ENCODE results near the gene DOK3. TPM values are rescaled to one million over a fixed set of nuclear protein-coding genes. Genes with fewer than 3 reads are reported as not detected.
A peak's percentile ranks its signal among the peaks of the same experiment; 100 is the strongest.

DOK3 gene
- total RNA-seq, 4 donors from 2014 or later: 6.1 to 16.6 (median 6.6) TPM

DNA sequence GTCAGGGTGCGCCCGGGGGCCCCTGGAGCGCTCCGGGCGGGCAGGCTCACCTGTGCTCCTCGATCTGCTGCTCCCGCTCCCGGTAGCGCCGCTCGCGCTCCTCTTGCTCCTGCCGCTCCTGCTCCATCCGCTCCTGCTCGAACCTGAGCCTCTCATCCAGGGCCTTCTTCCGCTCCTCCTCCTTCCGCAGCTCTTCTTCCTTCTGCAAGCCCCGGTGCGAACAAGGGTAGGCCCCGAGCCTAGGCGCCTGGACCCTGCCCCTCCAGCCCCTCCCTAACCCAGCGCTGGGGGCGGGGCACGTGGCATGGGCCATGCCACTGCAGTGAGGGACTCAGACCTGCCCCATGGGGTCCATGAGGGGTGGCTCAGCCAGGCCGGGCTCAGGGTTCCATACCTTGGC is 42.8 kb downstream of the DOK3 start:
- WGBS, 2 donors (ENCODE audit: low coverage in 1 of 2): 93 to 100% methylated on average over 3 to 7 of the region's 25 CpGs
- no peak for TF ChIP-seq POLR2AphosphoS5 (IDR thresholded peaks at IDR 0.05)
- TF ChIP-seq, protein P1, sequence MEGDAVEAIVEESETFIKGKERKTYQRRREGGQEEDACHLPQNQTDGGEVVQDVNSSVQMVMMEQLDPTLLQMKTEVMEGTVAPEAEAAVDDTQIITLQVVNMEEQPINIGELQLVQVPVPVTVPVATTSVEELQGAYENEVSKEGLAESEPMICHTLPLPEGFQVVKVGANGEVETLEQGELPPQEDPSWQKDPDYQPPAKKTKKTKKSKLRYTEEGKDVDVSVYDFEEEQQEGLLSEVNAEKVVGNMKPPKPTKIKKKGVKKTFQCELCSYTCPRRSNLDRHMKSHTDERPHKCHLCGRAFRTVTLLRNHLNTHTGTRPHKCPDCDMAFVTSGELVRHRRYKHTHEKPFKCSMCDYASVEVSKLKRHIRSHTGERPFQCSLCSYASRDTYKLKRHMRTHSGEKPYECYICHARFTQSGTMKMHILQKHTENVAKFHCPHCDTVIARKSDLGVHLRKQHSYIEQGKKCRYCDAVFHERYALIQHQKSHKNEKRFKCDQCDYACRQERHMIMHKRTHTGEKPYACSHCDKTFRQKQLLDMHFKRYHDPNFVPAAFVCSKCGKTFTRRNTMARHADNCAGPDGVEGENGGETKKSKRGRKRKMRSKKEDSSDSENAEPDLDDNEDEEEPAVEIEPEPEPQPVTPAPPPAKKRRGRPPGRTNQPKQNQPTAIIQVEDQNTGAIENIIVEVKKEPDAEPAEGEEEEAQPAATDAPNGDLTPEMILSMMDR (IDR thresholded peaks at IDR 0.05): no peak
- TF ChIP-seq POLR2A (IDR thresholded peaks at IDR 0.05): no peak
- no peak for TF ChIP-seq EP300 (IDR thresholded peaks at IDR 0.05)
- no peak for ATAC-seq
- H3K4me3 ChIP-seq: no peak overlapping the region
- H3K4me1 ChIP-seq: peaks cover 0 to 39% (median 25%) of the 10 kb centered on the region in 3 donors
- H3K27ac ChIP-seq: no peak overlapping the region
- H3K36me3 ChIP-seq: peaks cover 0 to 56% of the 10 kb centered on the region in 2 donors
- no peaks in the 10 kb centered on the region for H3K27me3 ChIP-seq
- H3K9me3 ChIP-seq: no peaks in the 10 kb centered on the region

DNA sequence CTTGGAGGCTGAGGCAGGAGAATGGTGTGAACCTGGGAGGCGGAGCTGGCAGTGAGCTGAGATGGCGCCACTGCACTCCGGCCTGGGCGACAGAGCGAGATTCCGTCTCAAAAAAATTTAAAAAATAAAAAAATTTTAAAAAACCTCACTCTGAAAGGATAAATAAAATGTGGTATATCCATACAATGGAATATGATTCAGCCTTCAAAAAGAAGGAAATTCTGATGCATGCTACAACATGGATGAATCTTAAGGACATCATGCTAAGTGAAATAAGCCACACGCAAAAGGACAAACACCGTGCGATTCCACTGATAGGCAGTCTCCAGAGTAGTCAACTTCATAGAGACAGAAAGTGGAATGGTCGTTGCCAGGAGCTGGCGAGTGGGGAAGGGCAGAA is 44.6 kb downstream of the DOK3 start:
- WGBS, 2 donors (ENCODE audit: low coverage in 1 of 2): 77 to 90% methylated on average over 5 to 8 of the region's 11 CpGs
- H3K27me3 ChIP-seq: no peaks in the 10 kb centered on the region
- ATAC-seq: no peak
- H3K36me3 ChIP-seq: peaks cover 0 to 62% of the 10 kb centered on the region in 2 donors
- no peaks in the 10 kb centered on the region for H3K9me3 ChIP-seq
- H3K4me3 ChIP-seq: no peak overlapping the region
- H3K27ac ChIP-seq: no peak overlapping the region
- H3K4me1 ChIP-seq: peaks cover 0 to 25% (median 7%) of the 10 kb centered on the region in 3 donors
- TF ChIP-seq, protein P1 (IDR thresholded peaks at IDR 0.05): no peak
- TF ChIP-seq POLR2A (IDR thresholded peaks at IDR 0.05) (no peak), POLR2AphosphoS5 (IDR thresholded peaks at IDR 0.05) (no peak), EP300 (IDR thresholded peaks at IDR 0.05) (no peak)

DNA sequence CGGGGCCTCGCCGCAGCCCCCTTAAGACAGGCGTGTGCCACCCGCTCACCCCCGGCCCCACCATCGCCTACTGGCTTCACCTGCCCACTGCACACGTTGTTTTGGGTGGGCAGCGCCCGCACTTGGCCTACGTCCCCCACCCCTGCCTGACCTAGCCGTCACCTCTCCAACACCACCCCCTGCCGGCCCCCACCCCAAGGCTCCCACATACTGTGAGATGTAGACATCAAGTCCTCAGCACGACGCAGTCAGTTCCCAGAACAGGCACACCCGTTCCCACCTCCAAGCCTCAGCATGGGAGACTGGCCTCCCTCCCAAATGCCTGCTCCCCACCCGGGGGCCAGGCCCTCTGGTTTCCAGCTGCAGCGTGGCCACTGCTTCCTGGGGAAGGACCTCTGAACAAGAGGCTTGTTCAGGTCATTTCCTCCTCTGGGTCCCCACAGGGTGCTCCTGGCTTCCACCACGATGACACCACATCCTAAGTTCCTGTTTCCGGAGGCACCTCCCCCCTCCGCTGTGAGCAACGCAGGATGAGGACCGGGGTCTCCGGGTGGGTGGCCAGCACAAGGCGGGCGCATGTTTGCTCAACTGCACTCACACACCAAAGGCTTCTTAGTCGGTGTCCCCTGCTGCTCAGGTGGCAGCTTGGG is 47.5 kb downstream of the DOK3 start:
- 81% methylated on average over 11 of the region's 27 CpGs; no CpG with 5 or more reads in 1 of the 2 donors for WGBS, 2 donors (ENCODE audit: low coverage in 1 of 2)
- H3K27ac ChIP-seq: peak overlapping the region in 3 of 4 donors; percentile 62 to 68 (median 62)
- peaks cover 0 to 66% of the 10 kb centered on the region in 2 donors for H3K36me3 ChIP-seq
- H3K9me3 ChIP-seq: no peaks in the 10 kb centered on the region
- no peak overlapping the region for H3K4me3 ChIP-seq
- TF ChIP-seq POLR2A (IDR thresholded peaks at IDR 0.05) (no peak), EP300 (IDR thresholded peaks at IDR 0.05) (no peak), POLR2AphosphoS5 (IDR thresholded peaks at IDR 0.05) (no peak)
- TF ChIP-seq, protein P1 (IDR thresholded peaks at IDR 0.05): no peak
- peak; percentile 14 for ATAC-seq
- peaks cover 0 to 15% (median 0%) of the 10 kb centered on the region in 3 donors for H3K4me1 ChIP-seq
- no peaks in the 10 kb centered on the region for H3K27me3 ChIP-seq

DNA sequence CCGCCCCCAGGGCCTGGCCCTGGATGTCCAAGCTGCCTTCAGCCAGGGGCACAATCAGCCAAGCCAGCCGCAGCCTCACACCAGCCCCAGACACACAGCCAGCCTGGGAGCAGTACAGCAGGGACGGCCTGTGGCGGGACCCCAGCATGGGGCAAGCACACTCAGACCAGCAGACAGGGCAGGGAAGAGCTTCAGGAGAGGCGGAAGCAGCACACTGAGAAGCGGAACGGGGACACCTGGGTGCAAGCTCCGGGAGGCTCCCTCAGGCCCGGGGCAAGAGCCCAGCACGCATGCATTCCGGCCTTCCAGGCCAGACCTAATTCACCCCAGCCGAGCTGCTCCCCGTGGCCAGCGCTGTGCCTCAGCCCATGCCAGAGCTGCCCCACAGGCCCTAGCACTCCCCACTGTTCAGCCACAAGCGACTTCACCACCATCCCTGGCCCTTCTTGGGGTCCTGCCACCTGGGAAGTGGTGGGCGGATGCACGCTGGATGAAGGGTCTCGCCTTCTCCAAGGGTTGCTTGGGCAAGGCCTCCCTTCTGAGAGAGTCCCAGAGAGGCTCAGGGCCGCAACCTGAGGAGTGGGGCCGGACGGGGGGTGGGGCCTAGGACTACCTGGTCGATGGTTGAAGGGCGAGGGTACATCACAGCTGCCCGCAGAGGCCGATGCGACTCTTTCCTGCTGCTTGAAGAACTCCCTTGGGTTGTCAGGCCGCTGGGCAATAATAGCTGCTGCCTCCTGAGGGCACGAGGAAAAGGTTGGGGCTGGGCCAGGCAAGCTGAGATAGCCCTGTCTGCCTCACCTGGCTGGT is 49.6 kb downstream of the DOK3 start:
- Histone ChIP-seq H3K36me3 (peaks cover 0 to 45% of the 10 kb centered on the region in 2 donors), H3K4me3 (no peak overlapping the region), H3K27ac (peak overlapping the region in 2 of 4 donors; percentile 58 to 81), H3K27me3 (no peaks in the 10 kb centered on the region), H3K9me3 (no peaks in the 10 kb centered on the region), H3K4me1 (peaks cover 0 to 36% (median 3%) of the 10 kb centered on the region in 3 donors)
- WGBS, 2 donors (ENCODE audit: low coverage in 1 of 2): 80% methylated on average over 4 of the region's 28 CpGs; no CpG with 5 or more reads in 1 of the 2 donors
- ATAC-seq: no peak
- TF ChIP-seq POLR2A (IDR thresholded peaks at IDR 0.05): no peak
- TF ChIP-seq EP300 (IDR thresholded peaks at IDR 0.05): no peak
- no peak for TF ChIP-seq POLR2AphosphoS5 (IDR thresholded peaks at IDR 0.05)
- TF ChIP-seq, protein P1 (IDR thresholded peaks at IDR 0.05): no peak
